GM12872 (cell line): Measurements from ENCODE around the gene SLC7A9.

Source experiments
- TF ChIP-seq, protein P1 (sequence below): IDR thresholded peaks from 3 replicates; pipeline ENCODE4 v1.5.1; 2011; ENCODE audit warnings: low read depth, mild to moderate bottlenecking, low read length, moderate library complexity; ENCODE audit not compliant: insufficient read depth

SLC7A9 gene

DNA sequence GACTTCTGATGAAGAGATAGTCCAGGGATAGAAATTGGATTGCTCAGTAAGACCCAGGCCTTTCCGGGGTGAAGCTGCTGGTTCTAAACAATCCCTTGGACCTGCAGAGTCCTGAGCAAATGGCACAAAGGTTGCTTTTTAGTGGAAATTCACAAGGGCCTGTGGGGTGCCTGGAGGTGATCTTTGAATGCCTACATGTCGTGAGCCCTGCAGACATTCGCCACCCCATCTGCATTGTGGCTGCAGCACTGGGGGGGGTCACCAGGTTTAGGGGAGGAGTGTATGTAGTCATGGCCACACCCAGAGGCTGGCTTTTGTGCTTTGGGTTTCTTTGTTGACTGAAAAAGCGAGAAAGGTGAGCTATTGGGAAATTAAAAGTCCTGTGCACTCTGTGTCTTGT is 41.4 kb downstream of the SLC7A9 start:
- TF ChIP-seq, protein P1, sequence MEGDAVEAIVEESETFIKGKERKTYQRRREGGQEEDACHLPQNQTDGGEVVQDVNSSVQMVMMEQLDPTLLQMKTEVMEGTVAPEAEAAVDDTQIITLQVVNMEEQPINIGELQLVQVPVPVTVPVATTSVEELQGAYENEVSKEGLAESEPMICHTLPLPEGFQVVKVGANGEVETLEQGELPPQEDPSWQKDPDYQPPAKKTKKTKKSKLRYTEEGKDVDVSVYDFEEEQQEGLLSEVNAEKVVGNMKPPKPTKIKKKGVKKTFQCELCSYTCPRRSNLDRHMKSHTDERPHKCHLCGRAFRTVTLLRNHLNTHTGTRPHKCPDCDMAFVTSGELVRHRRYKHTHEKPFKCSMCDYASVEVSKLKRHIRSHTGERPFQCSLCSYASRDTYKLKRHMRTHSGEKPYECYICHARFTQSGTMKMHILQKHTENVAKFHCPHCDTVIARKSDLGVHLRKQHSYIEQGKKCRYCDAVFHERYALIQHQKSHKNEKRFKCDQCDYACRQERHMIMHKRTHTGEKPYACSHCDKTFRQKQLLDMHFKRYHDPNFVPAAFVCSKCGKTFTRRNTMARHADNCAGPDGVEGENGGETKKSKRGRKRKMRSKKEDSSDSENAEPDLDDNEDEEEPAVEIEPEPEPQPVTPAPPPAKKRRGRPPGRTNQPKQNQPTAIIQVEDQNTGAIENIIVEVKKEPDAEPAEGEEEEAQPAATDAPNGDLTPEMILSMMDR = no peak

DNA sequence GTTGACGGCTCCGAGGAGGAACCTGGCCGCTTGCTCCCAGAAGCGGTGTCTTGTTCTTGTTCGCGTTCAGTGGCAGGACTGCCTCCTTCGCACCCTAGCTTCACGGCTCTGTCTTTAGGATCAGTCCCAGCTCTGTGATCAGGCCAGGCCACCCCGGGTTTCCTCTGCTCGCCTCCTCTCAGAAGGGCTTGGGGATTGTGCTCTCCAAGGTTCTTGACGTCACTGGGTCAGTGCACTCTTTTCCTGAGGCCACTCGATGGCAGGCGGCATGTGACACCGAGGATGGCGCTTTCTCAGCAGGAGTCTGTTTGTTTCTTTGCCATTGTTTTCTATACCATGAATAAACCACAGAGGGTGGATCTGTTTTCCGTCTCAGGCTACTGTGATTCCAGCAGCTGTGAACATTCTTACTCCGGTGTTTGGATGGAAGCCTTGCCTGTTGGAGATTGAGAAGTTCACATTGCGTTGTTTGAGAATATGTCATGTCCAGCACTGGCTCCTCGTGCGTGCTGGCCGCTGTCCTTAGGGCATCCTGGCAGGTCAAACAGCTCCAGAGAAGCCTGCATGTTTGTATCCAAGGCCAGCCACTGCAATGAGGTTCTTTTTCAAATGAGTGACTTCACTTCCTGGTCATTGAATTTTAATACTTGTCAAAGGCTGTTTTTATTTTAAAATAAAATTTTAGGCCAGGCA is 44.5 kb downstream of the SLC7A9 start:
- TF ChIP-seq, protein P1 = no peak

DNA sequence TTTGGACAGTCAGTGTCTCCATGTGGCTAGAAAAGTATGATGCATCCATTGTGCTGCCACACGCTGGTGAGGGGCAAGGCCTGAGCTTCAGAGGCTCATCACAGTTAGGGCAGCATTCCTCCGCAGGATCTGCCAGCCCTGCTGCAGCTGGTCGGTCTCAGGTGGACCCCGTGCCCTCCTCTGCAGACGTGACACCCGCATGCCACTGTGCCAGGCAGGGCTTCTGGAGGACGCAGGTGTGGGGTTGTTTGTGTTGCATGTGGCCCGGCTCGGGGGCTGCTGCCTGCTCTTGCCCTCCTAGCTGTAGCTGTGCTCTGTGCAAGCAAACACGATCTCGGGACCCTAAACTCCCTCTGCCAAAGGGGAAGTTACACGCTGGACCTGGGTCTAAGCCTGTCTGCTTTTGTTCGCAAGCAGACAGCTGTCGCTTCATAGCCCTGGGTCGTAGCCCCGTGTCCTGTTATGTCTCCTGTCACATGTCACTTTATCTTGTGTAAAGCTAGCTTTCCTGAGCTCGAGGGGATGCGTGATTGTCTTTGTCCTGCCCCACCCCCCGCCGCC is 45.3 kb downstream of the SLC7A9 start:
- TF ChIP-seq, protein P1 = no peak

DNA sequence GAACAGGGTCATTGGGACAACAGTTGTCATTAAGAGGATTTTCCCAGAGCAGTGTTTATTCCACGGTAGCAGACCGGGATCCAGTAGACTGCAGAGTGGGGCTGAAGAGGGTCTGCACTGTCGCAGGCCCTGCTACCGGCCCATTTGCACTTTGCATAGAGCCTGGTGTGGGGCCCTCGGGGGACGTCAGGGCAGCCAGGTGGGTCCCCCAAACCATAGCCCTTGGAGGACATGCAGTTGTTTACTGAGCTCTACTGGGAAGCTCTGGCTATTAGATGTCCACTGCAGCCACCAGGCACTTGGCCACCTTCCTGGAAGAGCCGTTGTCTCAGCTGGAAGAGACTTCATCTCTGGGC is 45.8 kb downstream of the SLC7A9 start:
- TF ChIP-seq, protein P1 = no peak

DNA sequence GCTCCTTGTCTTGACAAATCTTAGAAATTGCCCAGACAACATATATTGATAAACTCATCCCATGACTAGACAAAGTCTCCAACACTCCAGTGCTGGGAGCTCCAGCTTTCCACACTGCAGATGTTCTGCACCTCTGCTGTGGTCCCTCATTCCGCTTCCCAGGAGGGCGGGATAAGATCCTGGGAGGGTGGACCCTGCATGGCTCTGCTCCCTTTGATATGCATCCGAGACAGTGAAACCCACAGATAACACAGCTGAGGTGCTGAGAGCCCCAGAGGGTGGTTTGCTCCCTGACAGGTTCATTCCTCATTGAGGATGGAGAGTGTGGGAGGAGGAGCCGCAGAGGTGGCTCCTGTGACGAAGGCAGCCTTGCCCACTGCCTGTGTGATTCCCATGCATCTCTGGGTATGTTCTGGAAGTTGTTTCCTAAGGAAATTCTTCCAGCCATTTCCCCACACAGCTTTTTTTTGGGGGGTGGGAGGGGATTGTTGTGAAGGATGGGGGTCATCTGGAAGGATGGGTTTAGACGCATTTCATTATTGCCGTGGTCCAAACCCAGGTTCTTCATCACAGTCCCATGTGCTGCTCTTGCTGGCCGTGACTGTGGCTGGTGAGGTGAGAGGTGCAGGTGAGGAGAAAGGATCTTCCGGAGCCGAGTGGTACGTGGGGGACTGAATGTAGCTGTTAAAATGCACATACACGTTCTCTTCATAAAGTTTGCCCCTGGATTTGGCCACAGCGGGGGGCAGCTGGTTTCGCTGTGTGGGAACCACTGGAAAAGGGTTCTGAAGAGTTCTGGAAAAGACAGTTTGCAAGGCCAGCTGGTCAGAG is 46.4 kb downstream of the SLC7A9 start:
- TF ChIP-seq, protein P1 = no peak

DNA sequence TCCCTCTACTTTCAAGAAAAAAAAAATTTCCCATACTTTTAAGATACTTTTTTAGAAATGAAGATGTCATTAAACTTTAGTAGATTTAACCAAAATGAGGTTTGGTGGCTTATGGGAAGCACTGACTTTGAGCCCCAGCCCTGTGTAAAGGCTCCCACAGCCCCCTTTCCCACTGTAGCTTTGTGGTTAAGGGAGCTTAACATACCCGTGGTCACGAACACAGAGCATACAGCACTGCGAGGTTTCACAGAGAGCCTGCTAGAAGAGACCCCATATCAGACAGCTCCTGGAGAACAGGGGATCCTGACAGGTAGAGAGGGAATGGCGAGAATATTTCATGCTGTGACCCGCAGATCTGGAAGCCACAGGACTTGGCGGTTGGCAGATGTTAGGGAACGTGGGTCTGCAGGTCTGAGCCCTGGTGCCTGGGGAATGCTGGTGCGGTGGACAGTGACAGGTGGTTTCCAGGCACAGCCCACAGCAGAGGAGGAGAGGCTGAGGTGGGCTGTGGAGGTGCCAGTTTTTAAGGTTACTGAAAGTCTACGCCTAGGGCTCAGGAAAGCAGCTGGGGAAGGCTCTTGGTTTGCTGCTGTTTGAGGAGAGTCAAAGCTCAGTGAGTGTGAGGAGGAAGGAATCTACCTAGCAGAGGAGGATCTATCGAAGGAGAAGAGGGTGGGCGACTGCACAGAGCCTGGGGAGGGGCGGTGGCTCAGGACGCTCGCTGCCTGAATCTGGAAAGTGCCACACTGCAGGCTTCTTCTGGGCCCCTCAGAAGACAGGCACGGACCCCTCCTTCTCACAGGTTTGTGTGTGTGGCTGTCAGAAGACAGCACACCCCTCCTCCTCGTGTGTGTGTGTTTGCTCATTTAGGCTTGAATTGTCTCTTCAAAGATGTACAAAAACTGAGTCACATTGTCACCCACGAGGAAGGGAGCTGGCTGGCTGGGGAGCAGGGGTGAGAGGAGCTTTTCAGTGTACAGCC is 49.9 kb downstream of the SLC7A9 start:
- TF ChIP-seq, protein P1 = no peak

DNA sequence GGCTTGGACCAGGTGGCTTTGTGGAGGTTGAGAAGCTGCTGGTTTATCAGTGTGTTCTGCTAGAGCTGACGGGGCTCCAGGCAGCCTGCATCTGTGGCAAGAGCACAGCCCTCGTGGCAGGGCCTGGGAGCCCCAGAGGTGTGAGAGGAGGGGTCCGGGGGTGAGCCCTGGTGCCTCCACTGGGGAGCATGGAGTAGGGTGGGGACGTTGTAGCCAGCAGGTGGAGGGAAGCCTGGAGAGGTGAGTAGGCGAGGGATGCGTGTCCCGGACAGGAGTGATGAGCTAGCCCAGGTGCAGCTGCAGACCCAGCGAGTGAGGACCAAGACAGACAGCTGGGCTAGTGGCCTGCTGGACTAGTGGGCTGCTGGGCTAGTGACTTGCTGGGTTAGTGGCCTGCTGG is 51.0 kb downstream of the SLC7A9 start:
- TF ChIP-seq, protein P1 = no peak
